GM19099 (cell line): ENCODE results near the gene MAD1L1.

Experiments
- POLR2A ChIP-seq: IDR thresholded peaks from 3 replicates; pipeline ENCODE4 v1.6.1; 2011; ENCODE audit warnings: low read depth; ENCODE audit not compliant: insufficient read length; ENCODE audit errors: extremely low read depth

The MAD1L1 gene

DNA sequence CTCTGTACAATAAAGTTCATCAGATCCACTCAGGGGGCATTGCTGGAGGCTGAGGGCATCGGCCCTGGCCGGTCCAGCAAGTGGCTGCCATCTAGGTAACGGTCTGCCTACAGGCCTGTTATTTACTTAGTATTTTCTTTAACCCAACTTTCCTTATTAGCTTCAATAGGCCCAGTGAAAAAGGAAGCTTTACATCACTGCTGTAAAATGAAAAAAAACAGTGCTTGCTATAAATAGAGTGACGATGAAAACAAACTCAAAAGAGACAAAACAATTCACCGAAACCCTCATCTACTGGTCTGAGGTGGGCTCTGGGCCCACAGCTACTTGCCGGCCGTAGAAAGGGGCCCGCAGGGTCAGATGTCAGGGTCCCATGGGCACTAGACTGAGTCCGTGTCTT lies 370.2 kb downstream of the MAD1L1 start:
- TF ChIP-seq POLR2A, result no peak

DNA sequence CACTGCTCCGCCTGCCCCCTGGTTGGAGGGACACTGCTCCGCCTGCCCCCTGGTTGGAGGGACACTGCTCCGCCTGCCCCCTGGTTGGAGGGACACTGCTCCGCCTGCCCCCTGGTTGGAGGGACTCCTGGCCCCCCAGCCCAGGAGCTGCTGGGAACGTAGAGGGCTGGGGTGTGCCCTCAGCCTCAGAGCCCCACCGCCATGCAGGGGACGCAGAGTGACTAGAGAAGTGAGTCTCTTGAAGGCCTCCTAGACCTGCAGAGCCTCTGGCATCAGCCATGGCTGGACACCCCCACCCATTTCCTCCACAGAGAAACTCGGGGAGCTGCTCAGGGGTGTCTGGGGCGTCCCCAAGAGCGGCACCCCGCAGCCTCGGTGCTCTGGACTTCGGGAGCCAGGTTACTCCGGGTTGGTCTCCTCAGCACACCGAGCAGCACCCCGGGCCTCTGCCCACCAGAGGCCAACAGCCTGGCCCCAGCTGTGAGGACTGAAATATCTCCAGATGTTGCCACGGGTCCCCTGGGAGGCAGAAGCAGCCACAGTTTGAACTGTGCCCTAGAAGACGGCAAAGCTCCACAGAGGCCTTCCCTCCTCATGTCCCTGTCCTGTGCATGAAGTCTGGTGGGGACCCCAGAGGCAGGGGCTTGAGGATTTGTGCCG lies 370.8 kb downstream of the MAD1L1 start:
- TF ChIP-seq POLR2A, result no peak

DNA sequence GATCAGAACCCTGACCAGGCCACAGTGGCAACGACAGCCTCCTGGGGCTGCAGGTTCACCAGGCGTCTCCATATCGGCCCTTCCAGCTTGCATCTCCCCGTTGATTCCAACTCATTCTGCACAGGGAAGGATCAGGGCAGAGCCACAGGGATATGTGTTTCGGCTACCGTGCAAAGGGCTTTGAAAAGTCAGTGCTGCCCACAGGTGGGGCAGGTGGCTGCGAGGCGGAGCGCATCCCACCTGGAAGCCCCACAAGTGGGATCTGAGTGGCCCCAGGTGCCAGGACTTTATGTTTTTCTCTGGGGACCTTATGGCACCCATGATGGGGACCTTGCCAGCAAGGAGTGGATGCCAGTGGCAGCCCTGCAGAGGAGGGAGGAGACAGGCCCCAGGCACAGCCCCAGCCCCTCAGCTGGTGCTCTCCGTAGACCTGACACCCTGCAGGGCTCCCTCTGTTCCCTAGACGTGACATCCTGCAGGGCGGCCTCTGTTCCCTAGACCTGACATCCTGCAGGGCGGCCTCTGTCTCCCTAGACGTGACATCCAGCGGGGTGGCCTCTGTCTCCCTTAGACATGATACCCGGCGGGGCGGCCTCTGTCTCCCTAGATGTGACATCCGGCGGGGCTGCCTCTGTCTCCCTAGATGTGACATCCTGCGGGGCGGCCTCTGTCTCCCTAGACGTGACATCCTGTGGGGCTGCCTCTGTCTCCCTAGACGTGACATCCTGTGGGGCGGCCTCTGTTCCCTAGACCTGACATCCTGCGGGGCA lies 373.3 kb downstream of the MAD1L1 start:
- no peak for TF ChIP-seq POLR2A

DNA sequence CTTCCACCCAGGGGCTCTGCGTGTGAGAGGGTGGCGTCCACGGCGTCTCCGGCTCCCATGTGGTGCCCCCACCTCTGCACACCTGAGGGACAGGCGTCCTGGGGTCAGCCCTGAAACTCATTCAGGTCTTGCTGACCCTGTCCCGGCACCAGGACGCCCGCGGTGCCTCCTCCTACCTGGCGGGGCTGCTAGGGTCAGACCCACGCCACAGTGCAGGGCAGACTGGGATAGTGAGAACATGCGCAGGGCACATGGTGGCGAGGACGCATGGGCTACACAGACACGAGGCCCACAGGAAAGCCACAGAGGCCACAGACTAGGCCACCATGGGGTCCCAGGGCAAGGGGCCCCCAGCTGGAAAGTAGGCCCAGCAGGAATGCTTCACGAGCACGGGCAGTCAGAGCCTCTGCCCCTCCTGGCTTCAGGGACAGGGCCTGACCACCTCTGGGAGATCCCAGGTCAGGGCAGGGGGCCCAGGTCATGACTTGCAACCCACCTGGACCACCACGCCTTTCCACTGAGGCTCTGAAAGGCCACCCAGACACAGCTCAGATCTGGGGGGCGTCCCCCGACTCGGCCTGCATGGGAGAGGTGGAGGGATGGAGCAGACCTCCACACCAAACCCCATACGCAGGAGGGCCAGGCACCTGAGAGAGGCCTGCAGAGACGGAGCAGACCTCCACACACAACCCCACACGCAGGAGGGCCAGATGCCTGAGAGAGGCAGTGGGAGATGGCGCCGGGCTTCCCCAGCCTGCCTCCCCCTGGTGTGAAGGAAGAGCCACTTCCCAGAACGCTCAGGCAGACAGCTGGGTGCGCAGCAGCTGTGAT lies 374.1 kb downstream of the MAD1L1 start:
- no peak for TF ChIP-seq POLR2A

DNA sequence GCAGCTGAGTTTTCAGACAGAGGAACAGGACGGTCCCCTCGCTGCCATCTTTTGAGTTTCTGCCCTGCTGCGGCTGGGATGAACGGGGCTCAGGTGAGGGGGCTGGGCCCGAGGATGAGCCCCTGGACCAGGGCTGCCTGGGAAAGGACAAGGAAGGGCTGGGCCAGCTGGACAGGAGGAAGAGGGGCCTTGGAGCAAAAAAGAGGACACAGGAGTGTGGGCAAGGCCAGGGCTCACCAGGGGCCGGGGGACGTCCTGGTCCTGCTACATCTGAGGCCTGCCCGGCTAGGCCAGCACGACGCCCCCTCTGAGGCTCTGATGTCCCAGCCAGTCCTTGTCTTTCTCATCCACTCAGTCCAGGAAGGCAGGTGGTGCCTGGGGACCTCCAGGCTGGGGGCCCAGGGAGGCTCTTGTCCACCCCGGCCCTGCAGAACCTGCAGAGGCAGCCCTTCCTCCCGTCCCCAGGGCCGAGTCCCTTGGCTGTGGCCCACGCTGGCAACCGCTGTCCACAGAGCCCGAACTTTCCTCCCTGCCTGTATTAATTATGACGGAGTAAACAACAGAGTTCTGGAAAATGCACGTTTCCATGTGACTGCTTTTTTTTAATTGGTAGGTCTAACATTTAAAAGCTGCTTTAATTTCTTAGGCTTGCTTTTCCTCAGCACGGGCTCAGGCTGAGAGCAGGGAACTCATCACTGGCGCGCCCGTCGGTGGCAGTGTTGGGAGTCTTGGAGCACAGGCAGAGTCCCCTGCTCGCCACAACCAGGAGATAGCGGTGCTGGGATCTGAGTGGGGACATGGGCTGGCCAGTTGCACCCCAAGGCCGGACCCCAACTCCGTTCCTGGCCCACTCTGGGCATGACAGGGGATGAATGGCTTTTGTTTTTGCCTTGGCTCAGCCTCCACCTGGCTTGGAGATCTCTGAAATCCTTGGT lies 375.0 kb downstream of the MAD1L1 start:
- no peak for TF ChIP-seq POLR2A

DNA sequence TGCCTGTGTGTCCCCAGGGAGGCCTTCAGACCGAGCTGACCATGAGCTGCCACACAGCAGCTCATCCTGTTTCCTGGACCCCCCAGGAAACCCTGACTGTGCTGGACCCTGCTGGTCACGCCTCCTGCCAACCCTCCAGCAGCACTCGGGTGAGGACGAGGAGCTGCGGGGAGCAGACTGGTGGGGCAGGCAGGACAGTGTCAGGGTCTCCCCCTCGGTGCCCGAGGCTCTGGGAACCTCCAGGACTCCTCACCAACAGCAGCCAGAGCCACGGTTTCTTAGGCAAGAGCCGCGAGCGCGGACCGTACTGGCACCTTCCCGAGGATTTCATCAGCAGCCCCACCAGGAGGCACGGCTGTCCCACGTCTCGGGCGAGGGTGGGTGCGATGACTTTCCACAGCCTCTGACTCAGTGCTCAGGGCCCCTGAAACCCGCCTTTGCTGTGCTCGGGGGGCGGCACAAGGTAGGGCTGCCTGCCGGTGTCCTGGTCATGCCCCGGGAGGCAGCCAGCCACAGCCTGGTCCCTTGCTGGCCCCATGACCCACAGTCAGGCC lies 375.8 kb downstream of the MAD1L1 start:
- no peak for TF ChIP-seq POLR2A

DNA sequence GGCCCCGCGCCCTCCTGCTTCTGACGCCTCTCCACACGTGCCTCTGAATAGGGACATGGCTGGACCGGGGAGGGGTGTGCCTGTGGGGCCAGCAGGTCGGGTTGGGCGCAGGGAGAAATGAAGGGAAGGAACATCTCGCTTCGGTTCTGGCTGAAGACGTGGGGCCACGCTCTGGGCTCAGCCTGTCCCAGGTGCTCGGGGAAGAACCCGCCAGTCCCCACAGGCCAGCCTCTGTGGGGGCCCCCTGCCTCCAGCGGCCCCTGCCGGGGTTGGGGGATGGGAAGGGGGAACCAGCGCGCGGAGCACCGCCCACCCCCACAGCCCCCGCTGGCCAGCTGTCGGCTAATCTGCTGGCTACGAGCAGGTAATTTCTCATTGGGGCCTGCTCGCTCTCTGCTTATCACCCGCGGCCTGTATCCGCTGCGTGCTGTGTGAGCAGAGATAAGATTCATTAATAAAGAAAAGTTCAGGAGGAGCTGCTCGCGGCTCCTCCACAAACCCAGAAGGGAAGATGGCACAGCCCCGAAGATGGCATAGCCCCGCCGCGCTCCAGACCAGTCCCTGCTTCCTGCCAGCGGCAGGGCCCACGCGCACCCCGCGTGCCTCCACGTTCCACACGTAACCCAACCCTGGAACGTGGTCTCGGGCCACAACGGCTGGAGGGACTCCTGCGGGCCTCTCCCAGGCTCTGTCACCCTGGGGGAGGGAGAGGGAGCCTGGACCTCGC lies 376.4 kb downstream of the MAD1L1 start:
- TF ChIP-seq POLR2A, result no peak

DNA sequence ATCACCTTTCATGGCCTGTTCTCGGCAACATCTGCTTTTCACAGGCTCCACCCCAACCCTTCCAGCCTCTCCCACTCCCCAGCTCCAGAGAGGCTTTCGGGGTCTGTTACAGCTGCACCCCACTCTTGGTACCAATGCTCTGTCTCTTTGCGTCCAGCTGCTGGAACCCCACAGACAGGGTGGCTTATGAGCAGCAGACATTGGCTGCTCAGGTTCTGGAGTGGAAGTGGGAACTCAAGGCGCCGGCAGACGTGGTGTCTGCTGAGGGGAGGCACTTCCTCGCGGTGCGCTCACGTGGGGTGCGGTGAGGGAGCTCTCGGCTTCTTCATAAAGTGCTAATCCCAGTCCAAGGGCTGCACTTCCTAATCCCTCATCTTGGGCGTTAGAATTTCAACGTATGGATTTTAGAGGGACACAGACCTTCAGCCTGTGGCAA lies 377.0 kb downstream of the MAD1L1 start:
- no peak for TF ChIP-seq POLR2A

DNA sequence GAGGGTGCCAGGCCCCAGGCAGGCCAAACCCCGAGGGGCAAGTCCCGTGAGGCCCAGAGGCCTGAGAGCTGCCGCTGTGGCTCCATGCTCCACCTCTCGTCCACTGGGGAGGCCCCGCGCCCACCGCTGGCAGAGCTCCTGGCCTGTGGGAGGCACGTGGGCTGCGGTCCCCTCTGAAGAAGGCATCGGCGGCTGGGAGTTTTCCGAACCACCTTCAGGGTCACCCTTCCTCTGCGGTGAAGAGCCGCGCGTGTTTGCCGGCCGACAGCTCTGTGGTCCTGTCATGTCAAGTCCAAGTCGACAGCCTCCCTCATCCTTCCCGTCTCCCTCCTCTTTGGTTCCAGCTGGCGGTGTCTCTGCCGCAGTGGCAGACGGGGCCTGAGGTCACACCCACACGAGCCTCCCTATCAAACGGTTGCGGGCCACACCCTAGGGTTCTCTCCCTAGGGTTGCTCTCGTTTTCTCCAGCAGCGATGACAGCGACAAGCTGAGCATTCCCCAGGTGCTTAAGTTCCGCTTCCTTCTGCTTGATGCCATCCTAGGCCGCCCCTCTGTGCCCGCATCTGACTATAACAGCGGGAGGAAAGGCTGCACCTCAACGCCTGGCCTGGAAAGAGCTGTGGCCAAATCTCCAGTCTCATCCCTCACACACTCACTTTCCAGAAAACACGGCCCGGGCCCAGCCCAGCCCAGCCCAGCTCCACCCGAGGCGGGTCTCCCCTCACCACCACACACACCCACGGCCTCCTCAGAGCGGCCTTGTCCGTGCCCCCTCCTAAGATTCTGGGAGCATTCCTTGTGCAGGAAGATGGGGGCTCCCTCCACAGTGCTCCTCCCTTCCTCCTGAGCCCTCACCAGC lies 377.6 kb downstream of the MAD1L1 start:
- no peak for TF ChIP-seq POLR2A

DNA sequence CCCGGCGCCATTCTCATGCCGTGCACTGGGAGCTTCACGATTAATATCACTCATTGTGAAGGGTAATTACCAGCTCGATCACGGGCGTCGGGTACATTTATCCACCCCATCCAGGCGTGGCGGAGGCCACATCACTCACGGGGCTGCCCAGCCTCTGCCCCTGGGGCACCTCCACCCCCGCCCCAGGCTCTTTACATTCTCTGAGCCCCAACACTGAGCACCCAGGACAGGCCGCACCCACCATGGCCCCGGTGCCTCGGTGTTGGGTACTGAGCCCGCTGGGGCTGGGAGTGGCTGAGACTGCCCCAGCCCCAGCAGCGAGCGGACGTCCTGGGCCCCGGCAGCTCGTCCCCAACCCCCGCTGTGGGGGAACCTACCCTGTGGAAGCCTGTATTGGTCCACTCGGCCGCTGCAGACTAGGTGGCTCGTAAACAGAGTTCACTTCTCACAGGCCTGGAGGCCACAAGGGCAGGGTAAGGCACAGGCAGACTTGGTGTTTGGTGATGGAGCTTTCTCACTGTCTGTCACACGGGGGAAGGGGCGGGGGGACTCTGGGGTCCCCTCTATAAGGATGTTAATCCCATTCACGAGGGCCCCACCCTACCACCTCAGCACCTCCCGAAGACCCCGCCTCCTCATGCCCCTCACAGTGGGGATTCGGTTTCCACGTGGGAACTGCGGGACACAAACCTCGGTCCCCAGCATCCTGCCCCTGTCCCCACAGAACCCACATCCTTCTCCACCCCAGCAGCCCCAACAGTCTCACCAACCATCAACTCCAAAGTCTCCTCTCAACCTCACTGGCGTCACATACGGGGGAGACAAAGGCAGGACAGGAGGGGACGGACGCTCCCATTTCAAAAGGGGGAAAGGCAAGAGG lies 378.5 kb downstream of the MAD1L1 start:
- no peak for TF ChIP-seq POLR2A

DNA sequence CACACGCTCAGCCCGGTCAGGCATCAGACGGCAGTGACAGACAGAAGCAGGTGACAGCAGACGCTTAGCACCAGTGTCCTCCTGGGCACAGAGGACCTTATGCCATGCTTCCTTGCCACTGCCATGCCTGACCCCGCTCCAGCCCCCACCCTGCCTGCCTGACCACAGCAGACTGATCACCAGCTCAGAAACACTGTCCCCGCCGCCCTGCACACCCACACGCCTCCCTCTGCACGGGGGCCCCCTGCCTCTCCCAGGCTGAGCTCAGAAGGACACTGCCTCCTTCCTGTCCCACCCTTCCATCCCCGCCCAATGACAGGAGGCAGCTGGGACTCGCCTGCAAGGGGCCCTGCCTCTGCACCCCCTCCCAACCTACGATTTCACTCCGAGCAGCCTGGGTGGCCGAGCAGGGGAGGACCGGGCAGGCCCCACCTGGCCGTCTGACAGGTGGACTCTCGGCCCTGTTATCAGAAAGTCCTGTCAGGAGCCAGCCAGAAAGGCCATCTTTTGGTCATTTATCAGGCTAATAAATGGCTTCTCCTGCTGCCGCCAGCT lies 379.2 kb downstream of the MAD1L1 start:
- TF ChIP-seq POLR2A, result no peak
